Head of caudate nucleus (tissue), 42 donors: Measurements from ENCODE around the gene TMEM107.
"Not testable (repeated sequence)": the region's sequence is repeated elsewhere in the genome, so short reads cannot be mapped to it uniquely, and the experiment has no call there.

Source experiments
- DNase-seq, 42 donors: peaks; one replicate each; pipeline versions ENCODE4 v3.0.0 to v3.0.0-alpha.2; 2020 to 2021; ENCODE audit warnings: mixed read lengths in 7 of 42
- intact Hi-C: fragments of 100-400 bp; cut with DNase I; formaldehyde crosslinking; loops from one replicate; pipeline ENCODE4 v1.15.0; 2022

The TMEM107 gene

DNA sequence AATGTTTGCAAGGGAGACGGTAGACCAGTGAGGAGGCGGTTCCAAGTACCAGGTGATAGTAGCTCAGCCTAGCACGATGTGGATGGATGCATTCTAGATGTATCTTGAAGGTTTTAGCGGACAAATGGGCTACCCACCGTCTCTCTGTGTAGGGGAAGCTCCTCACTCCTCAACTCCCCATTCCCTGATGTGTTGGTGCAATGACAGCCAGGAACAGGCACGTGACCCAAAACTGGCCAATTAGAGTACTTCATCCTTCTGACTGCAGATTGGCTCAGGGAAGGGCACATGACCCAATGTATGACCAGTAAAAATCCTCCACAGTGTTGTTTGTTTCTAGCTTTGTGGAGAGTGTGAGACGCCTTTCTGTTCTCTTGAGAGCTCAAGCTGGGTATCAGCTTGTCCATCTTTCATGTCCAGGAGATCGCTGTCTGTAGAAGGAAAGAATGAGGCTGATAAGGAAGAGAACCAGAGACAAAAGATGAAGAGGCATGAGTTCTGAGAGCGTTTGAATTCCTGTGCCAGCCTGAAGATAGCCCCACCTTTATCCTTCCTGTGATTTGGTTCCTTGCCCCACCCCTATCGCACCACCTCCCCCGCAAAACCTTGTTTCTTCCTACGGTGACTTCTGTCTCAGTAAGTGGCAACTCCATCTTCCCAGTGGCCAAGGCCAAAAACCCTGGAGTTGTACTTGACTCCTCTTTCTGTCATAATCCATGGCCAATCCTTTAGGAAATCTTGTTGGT lies 16.1 kb upstream of the TMEM107 start:
- peak; percentile 70 to 99 (median 95) for DNase-seq
- intact Hi-C loops: no loop called here

DNA sequence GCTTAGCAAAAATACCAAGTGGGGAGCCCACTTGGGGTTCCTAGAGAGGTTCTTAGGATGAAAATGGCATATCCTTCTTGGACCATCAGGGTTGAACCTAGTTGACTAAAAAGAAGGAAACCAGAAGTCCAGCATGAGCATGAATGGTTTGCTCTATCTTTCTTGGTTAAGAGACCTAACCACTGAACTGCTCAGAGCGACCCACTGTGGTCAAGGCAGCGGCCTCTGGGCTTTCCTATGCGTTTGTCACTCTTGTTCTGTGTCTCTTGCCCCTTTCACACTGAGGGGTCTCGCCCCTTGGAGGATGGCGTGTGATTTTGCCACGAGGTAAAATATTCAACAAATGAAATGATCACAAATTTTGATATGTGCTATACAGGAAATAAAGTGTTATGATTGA lies 14.3 kb upstream of the TMEM107 start:
- intact Hi-C loops: no loop called here
- DNase-seq: no peak

DNA sequence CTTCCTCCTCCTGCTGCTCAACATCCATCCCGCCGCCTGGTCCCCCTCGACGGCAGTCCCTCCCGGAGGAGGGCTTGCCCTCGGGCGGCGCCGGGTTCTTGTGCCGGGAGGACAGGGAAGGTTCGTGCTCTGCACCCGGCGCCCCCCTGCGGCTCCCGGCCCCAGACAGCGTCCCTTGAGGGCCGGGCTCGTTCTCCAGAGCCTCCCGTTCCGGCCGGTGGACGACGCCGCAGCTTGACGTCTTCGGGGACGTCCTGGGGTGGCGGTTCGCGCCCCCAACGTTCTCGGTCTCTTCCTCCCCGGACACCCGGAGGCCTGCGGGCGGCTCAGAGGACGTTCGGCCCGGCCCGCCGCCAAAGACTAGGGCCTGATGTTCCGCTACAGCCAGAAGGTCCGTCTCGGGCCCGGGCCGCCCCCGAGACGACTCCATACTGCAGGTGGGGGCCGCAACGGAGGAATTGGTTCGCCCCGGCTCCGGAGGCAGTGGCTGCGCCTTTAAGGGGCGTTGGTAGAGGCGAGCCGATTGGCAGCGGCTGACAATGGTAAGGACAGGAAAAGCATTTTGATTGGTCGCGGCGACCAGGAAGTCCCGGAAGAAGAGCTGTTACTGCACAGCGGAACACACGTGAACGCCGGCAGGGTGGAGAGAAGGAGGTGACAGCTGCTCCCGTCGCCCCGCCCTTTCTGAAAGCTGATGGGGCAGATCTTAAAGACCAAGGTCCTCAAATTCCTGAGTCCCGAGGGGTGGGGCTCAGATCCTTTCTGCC lies 13.7 kb upstream of the TMEM107 start, which contains the start of gene BORCS6:
Gene BORCS6, minus strand, starts transcription at position 470 of the 767 bp plus-strand sequence. Its CDS starts 40 bp downstream, at position 430.
- DNase-seq: peak; percentile 98 to 100 (median 99)
- intact Hi-C loops: loop anchor here (10.0 kb wide), 1 partner anchor 65 kb away; the partner anchor contains the start of gene HES7

DNA sequence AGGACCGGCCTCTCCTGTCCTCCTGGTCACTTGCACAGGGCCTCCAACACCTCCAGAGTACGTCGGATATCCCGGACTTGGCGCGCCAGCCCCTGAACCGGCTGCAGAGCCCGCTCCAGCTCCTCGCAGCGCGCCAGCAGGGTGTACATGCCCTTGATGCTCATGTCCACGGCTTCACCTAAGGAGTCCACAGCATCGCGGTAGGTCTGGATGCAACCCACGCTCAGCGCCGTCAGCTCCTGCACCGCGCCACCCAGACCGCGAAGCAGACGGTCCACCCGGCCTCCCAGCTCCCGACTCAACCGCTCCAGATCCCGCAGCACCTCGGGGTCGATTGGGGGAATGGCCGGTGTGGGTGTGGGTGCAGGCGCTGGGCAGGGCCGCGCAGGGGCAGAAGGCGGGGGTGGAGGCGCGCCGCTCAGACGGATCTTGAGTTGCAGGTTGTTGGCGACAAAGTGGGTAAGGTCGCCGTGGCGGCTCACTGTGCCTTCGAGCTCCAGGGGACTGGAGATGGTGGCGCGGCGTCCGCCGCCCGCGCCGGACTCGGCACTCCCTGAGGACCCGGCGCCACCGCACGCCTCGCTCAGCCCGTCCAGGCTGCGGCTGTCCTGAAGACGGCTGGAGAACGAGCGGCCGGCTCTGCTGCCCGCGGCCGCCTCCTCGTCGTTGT lies 13.0 kb upstream of the TMEM107 start:
- peak in 6 of 42 donors; percentile 19 to 38 (median 28) for DNase-seq
- intact Hi-C loops: loop anchor here (10.0 kb wide), 1 partner anchor 64 kb away; the partner anchor contains the start of gene HES7

DNA sequence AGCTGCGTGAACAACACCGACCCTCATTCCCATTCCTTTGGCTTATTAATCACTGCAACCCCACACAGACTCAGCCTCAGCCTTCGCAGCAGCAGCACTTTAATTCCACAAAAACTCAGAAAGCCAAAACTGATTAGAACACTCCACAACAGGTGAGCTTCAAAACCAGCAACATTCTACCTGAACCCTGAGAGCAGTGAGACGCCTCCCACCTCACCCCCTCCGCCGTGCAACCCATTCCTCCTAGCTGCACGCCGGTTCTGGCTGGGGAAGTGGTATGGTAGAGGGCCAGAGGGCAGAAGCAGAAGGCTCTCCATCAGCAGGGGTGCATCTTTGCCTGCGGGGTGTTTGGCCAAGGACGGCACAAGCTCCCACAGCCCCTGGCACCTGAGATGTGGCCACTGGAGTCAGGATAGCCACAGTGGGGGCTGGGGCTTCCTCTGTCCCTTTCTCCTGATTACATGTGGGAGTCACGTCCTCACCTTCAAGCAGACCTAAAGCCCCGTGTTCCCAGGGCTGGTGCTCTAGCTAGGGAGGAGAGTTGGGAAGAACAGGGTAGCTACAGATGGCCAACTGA lies 12.2 kb upstream of the TMEM107 start:
- intact Hi-C loops: loop anchor here (10.0 kb wide), 1 partner anchor 64 kb away; the partner anchor contains the start of gene HES7
- DNase-seq: peak in 6 of 42 donors; percentile 13 to 28 (median 25)

DNA sequence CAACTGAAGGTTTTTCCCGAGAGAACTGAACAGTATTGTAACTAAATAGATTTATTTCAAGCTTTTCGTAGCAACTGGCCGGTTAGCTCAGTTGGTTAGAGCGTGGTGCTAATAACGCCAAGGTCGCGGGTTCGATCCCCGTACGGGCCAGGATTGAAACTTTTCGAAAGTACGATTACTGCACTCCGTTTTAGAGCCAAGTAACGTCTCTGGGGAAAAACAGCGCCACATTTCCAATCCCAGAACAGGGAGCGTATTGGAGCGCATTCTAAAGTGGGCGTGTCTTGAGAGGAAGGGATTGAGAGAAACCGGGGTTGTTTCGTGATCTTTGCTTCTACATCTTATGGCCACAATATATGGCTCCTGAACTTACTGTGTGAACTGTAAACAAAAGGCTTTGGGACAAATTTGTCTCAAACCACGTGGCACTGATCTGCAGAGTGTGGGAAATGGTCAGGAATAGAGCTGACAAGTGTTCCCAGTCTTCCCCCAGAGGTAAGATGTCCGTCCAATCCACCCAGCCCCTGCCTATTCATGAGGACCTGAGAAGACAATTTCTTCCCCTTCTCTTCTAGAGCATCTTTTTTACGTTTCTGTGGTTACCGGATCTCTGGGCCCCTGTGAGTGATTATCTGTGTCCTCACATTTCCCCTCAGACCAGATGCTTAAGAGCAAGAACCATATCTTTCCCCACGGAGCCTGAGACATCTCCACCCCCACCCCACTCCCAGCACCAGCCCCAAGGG lies 11.5 kb upstream of the TMEM107 start:
- peak; percentile 67 to 96 (median 89) for DNase-seq
- intact Hi-C loops: loop anchor here (2.0 to 10.0 kb wide), 3 partner anchors 31 to 63 kb away; partner anchors contain the start of gene HES7

DNA sequence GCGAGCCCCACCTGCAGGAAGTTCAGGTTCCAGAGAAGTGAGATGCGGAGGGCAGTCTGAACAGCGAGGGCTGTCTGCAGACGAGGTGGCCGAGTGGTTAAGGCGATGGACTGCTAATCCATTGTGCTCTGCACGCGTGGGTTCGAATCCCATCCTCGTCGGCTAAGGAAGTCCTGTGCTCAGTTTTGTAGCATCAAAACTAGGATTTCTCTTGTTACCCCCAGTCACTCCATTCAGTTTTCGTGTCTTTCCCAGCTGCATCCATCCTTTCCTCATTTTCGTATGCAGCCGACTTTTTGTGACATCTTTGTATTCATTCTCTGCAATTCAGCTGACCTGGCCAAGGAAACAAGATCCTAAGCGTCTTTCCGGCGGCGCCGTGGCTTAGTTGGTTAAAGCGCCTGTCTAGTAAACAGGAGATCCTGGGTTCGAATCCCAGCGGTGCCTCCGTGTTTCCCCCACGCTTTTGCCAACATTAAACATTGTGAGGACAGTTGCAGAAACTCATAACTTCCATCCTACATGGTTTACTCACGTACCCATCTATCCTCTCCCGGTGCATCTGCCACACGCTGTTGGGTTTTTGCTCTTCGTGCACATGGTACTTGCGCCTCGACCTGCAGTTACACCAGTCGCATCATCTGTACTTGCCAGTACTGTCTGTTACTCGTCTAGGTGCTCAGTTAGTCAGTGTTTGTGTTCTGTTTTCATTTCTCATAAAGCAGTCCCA lies 10.8 kb upstream of the TMEM107 start:
- intact Hi-C loops: loop anchor here (2.0 to 10.0 kb wide), 3 partner anchors 30 to 62 kb away; partner anchors contain the start of gene HES7
- DNase-seq: peak; percentile 82 to 97 (median 93)

DNA sequence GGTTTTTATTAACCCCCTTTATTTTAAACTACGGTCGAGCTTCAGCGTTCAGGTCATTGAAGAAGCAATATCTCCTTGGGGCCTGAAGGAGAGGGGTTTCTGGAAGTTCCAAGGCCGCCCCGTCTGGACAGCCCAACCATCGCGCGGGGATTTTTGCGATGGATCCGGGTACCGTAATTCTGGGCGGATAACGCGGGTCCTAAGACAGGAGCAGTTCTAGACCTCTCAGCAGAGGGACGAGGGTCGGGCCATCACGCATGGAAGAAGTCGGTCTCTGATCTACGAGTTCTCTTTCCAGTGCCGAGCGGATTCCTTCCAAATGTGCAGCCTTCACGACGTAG lies 10.2 kb upstream of the TMEM107 start:
- no peak for DNase-seq
- intact Hi-C loops: loop anchor here (2.0 to 10.0 kb wide), 3 partner anchors 30 to 62 kb away; partner anchors contain the start of gene HES7

DNA sequence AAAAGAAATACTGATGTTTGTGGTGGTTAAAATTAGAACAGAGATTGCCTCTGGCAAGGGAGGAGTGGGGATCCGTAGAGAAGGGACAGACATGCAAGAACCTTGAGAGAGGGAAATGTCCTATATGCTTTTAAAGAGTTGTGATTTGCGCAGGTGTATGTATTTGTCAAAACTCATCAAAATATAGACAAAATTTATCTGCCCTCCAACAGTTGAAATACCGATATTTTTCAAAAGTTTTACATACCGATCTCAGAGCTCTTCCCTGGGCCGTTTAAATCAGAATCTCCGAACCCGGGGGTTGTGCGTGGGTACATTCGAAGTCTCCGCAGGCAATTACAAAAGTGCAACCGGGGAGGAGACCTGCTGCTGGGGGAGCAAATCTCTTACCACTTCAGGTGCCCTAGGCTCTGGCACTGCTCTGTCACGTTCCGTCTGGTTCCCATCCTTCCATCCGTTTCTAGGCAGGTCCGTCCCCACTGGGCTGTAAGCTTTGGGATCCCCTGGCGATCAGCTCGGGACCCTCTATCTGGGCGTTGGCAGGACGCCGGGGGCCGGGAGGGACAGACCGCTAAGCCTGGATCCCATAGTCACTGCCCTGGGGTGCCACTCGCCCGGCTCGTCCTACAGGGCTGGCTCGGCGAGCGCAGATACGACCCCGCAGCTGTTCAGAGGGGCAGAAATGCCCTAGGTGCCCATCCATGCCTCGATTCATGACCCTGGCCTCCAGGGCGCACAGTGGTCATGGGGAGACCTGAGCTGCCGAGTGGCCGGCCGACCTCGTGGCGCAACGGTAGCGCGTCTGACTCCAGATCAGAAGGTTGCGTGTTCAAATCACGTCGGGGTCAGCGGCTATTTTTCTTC lies 9.6 kb upstream of the TMEM107 start:
- intact Hi-C loops: loop anchor here (2.0 to 10.0 kb wide), 3 partner anchors 29 to 61 kb away; partner anchors contain the start of gene HES7
- DNase-seq: peak; percentile 81 to 97 (median 91)

DNA sequence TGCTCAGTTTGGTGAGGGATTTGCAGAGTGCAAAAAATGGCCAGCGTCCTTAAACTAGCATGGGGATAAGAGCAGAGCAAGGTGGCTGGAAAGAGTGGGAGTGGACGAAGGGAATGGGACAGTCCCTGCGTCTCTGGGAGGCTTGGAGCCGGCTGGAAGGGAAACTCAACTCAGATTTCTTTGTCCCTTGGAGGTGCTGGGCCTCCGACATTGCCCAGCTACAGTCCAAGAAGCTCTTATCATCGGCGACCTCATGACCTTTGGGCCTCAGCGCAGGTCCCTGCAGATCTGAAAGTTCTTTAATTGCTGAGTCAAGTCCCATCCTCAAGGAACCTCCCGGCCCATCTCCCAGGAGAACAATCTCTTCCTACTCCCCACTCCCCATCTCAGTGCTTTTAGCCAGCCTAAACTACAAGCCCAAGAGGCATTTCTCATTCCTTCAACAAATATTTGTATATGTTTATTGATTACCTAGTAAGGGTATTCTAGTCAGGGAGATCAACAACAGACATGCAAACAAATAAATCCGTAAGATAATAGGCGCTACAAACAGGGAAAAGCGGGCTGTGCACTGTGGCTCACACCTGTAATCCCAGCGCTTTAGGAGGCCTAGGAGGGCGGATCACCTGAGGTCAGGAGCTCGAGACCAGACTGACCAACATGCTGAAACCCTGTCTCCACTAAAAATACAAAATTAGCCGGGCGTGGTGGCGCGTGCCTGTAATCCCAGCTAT lies 985 bp upstream of the TMEM107 start:
- peak in 1 of 42 donors; percentile 6 for DNase-seq
- intact Hi-C loops: no loop called here

DNA sequence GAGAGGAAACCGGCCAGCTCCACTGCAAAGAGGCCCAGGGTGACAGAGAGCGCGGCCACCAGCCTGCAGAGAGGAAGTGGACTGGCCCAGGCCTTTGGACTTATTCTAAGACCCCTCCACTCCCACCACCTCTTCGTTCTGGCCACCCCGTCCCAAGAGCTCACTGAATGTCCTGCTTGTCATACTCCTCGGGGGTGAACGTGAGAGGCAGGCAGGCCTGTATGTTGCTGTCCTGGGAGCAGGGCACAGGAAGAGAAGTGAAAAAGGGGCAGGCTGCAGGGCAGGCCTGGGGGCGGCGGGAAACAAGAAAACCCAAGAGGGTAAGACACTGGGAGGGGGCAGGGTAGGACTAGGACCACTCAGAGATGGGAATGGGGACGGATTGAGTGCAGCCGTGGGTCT lies 384 bp downstream of the TMEM107 start:
- intact Hi-C loops: no loop called here
- DNase-seq: peak in 6 of 42 donors; percentile 19 to 53 (median 30)

DNA sequence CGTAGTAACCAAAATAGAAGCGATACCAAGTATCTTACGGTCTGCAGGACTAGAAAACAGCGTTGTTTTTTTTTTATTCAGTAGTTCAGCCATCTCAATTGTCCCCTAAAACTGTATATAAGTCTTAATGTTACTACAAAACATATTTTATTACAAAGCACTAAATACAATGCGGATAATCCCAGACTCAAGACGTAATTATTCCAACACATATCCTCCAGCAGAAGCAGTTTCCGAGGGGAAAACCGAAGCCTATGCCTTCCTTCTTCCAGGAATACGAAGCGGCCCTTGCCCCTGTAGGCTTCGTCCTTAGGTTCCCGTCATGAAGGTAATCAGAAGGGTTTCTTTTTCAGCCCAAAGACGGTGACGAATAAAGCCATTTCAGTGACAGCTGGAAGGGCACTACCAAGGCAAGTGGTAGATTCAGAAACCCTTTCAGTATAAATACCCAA lies 2.3 kb downstream of the TMEM107 start:
- intact Hi-C loops: no loop called here
- DNase-seq: peak in 2 of 42 donors; percentile 21 to 45

DNA sequence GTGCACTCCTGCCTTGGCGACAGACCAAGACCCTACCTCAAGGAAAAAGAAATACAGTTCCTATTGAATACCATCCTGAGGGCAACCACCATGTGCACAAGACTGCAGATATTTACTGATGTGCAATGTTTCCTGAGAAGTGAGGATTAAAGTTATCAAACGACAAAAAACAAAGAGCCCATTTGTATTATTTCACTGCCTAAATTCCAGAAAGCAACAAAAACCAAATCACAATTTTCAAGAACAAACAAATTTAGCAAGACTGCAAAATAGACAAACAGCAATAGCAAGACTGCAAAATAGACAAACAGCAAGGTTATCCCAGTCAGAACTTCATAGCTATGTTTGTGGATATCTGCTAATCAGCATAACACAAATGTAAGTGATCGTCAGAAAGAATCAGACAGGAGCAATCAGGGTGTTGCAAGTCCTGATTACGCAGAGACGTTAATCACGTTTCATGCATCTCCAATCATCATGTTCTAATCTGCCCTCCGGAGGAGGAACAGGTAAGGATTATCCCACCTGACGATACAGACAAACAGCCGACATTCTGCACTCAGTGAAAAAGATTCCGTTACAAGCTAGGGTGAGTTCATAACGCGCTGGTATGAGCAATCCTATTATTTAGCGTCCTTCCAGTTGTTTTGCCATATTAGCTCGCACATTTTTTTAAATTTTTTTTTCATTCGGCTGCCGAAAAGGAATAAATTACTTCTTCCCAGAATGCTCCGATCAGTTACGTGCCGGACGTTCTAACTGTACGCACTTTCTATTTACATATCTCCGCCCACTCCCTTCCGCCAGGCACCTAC lies 2.9 kb downstream of the TMEM107 start:
- DNase-seq: peak; percentile 65 to 96 (median 88)
- intact Hi-C loops: no loop called here

DNA sequence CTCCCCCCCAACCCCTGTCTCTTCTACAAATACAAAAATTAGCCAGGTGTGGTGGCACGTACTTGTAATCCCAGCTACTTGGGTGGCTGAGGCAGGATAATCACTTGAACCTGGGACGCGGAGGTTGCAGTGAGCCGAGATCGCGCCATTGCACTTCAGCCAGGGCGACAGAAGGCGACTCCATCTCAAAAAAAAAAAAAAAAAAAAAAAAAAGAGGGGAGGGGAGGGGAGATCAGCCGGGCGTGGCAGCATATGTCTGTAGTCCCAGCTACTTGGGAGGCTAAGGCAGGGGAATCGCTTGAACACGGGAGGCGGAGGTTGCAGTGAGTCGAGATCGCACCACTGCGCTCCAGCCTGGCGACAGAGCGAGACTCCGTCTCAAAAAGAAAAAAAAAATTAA lies 6.0 kb downstream of the TMEM107 start:
- peak in 1 of 42 donors; percentile 1 for DNase-seq
- intact Hi-C loops: not testable (repeated sequence)

DNA sequence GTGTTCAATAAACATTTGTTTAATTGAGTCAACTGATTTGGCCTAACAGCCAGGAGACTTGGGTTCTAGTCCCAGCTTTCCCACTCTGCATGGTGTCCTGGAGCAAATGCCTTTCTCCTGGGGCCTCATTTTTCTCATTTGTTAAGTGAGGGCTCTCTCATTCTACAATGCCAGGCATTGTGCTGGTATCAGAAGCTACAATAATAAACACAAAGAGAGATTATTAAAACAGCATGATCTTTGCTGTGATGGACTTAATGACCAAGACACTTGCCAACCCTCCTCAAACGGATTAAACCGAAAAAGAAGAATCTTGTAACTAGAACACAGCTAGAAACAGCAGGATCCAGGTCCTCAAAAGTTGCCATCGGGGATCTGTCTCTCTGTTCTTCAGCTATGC lies 8.7 kb downstream of the TMEM107 start:
- DNase-seq: no peak
- intact Hi-C loops: no loop called here
